Measurements from ENCODE around the gene PRKCB.

GRCh38 chr16:24009955-24010354 lies 174.2 kb downstream of the PRKCB start:
- no peak for TF ChIP-seq CTCF (conservative IDR thresholded peaks at IDR 0.05; ENCODE audit: low read length)
- no peak for TF ChIP-seq EZH2phosphoT487 (IDR thresholded peaks at IDR 0.05; ENCODE audit: borderline replicate concordance)
